HepG2 (cell line): ENCODE data around the gene NEAT1. TPM values are rescaled to one million over a fixed set of nuclear protein-coding genes. Genes with fewer than 3 reads are reported as not detected.

ENCODE experiments used
- ATF5 ChIP-seq: sonication (generic); formaldehyde crosslinking; IDR thresholded peaks from 2 replicates; pipeline ENCODE4 v1.4.0; 2020; ENCODE audit warnings: mild to moderate bottlenecking, low read depth, missing genetic modification reagents
- FOXC1 ChIP-seq: sonication (generic); formaldehyde crosslinking; IDR thresholded peaks from 2 replicates; pipeline ENCODE4 v1.8.0; 2022; ENCODE audit warnings: mild to moderate bottlenecking, missing genetic modification reagents, borderline replicate concordance
- GTF2F1 ChIP-seq: fragments of 150-350 bp; IDR thresholded peaks from 2 replicates; pipeline ENCODE4 v1.6.1; 2014; ENCODE audit warnings: low read length
- GTF3A ChIP-seq: sonication (generic); formaldehyde crosslinking; conservative IDR thresholded peaks from 2 replicates; pipeline ENCODE4 v1.4.0; 2020; ENCODE audit warnings: mild to moderate bottlenecking, missing genetic modification reagents
- HES4 ChIP-seq: sonication (generic); formaldehyde crosslinking; IDR thresholded peaks from 2 replicates; pipeline ENCODE4 v1.9.0; 2021; ENCODE audit warnings: mild to moderate bottlenecking, missing genetic modification reagents, borderline replicate concordance
- JUNB ChIP-seq: sonication (generic); formaldehyde crosslinking; IDR thresholded peaks from 2 replicates; pipeline ENCODE4 v1.8.0; 2022; ENCODE audit warnings: missing genetic modification reagents, mild to moderate bottlenecking, borderline replicate concordance
- KDM5A ChIP-seq: fragments of 200-600 bp; sonication (generic); IDR thresholded peaks from 2 replicates; pipeline ENCODE4 v1.7.0; 2018; ENCODE audit warnings: antibody characterized with exemption, mild to moderate bottlenecking, low read length, borderline replicate concordance
- MAFF ChIP-seq: IDR thresholded peaks from 2 replicates; pipeline ENCODE4 v1.6.1; 2011; ENCODE audit warnings: low read depth, low read length, improper control_type of control experiment
- NFYC ChIP-seq: IDR thresholded peaks from 2 replicates; pipeline ENCODE4 v1.6.1; 2016; ENCODE audit warnings: missing genetic modification reagents, missing compliant biosample characterization
- NR2F6 ChIP-seq, 2 experiments: IDR thresholded peaks; 2 replicates each; pipeline ENCODE4 v1.6.1; 2016; ENCODE audit warnings: antibody characterized with exemption in 1 of 2, mild to moderate bottlenecking in 1 of 2
- PAX8 ChIP-seq: sonication (generic); formaldehyde crosslinking; IDR thresholded peaks from 2 replicates; pipeline ENCODE4 v1.8.0; 2022; ENCODE audit warnings: mild to moderate bottlenecking, missing genetic modification reagents, borderline replicate concordance
- RARG ChIP-seq: sonication (generic); formaldehyde crosslinking; IDR thresholded peaks from 2 replicates; pipeline ENCODE4 v1.4.0; 2020; ENCODE audit warnings: low read depth, mild to moderate bottlenecking, missing genetic modification reagents
- REST ChIP-seq, 2 experiments: IDR thresholded peaks; 2 replicates each; pipeline ENCODE4 v1.6.1; 2011 to 2012; ENCODE audit warnings: low read length in 2 of 2, borderline replicate concordance in 1 of 2, low read depth in 1 of 2, mild to moderate bottlenecking in 1 of 2, moderate library complexity in 1 of 2
- SIN3A ChIP-seq: IDR thresholded peaks from 2 replicates; pipeline ENCODE4 v1.6.1; 2011; ENCODE audit warnings: low read depth, mild to moderate bottlenecking, control low read depth, low read length, borderline replicate concordance
- TBL1XR1 ChIP-seq: fragments of 150-350 bp; IDR thresholded peaks from 2 replicates; pipeline ENCODE4 v1.6.1; 2014; ENCODE audit warnings: borderline replicate concordance, low read length; ENCODE audit not compliant: partially characterized antibody
- TERF1 ChIP-seq: sonication (generic); formaldehyde crosslinking; IDR thresholded peaks from 2 replicates; pipeline ENCODE4 v1.8.0; 2022; ENCODE audit warnings: mild to moderate bottlenecking, missing genetic modification reagents, moderate library complexity
- ZFP36L1 ChIP-seq: sonication (generic); formaldehyde crosslinking; IDR thresholded peaks from 2 replicates; pipeline ENCODE4 v1.8.0; 2022; ENCODE audit warnings: mild to moderate bottlenecking, missing genetic modification reagents, moderate library complexity
- ZNF124 ChIP-seq: sonication (generic); formaldehyde crosslinking; IDR thresholded peaks from 2 replicates; pipeline ENCODE4 v1.4.0; 2020; ENCODE audit warnings: missing genetic modification reagents
- ZNF205 ChIP-seq: IDR thresholded peaks from 2 replicates; pipeline ENCODE4 v1.6.1; 2018; ENCODE audit warnings: missing biosample characterization, missing genetic modification reagents
- ZNF329 ChIP-seq: sonication (generic); formaldehyde crosslinking; IDR thresholded peaks from 2 replicates; pipeline ENCODE4 v1.9.0; 2021; ENCODE audit warnings: low read depth, mild to moderate bottlenecking, missing genetic modification reagents
- ZNF383 ChIP-seq: sonication (generic); formaldehyde crosslinking; IDR thresholded peaks from 2 replicates; pipeline ENCODE4 v1.4.0; 2020; ENCODE audit warnings: missing genetic modification reagents, mild to moderate bottlenecking, borderline replicate concordance
- ZSCAN5A ChIP-seq: sonication (generic); formaldehyde crosslinking; IDR thresholded peaks from 2 replicates; pipeline ENCODE4 v1.8.0; 2022; ENCODE audit warnings: mild to moderate bottlenecking, missing genetic modification reagents, borderline replicate concordance
- polyA plus RNA-seq, 8 experiments: library from polyadenylated mRNA; depleted of rRNA in 3 of 8; stranded (reverse) in 7 of 8; unstranded in 1 of 8; fragments of >200 nt; fragmentation: Illumina TruSeq in 4 of 8; extraction: Trizol in 4 of 8; gene quantifications; 2 replicates each; pipeline versions ENCODE4 v1.2.1 to v1.2.3, GENCODE V29; 2011 to 2016; ENCODE audit warnings: low read depth in 4 of 8, missing spikeins in 1 of 8, mixed read lengths in 1 of 8; ENCODE audit not compliant: insufficient read depth in 1 of 8
- total RNA-seq, 5 experiments: library from RNA; depleted of rRNA; stranded (reverse); fragments of >200 nt; fragmentation: Illumina TruSeq; extraction: Trizol; gene quantifications; 2 replicates each; pipeline ENCODE4 v1.2.3, GENCODE V29; 2016; ENCODE audit warnings: low read depth in 1 of 5

NEAT1 gene
- total and polyA plus RNA-seq, 2 of the 13 experiments (the other 11 are each of a cell fraction or from before 2014, with no cell fraction given) = 20.5 to 41.2 TPM

GRCh38 chr11:65418681-65419459 lies 3.7 kb upstream of the NEAT1 start (continued):
- TF ChIP-seq RARG (no peak), ATF5 (CRISPR knock-in tag) (no peak), GTF3A (CRISPR knock-in tag) (peak; percentile 27; the same call in 1 of the 2 replicates), ZNF124 (CRISPR knock-in tag) (no peak; the same call in 1 of the 2 replicates), ZNF329 (CRISPR knock-in tag) (no peak; the same call in 1 of the 2 replicates), PAX8 (no peak), NFYC (CRISPR knock-in tag) (no peak), KDM5A (no peak; the same call in 1 of the 2 replicates), MAFF (peak; percentile 73), NR2F6 (IDR thresholded peaks at IDR 0.05) (peak; percentile 99), NR2F6 (CRISPR knock-in tag; IDR thresholded peaks at IDR 0.05) (peak; percentile 97), FOXC1 (CRISPR knock-in tag) (no peak), HES4 (no peak), JUNB (CRISPR knock-in tag) (peak; percentile 74), GTF2F1 (peak; percentile 66), ZNF205 (CRISPR knock-in tag) (peak; percentile 93; the same call in 1 of the 2 replicates), ZSCAN5A (CRISPR knock-in tag) (peak; percentile 55; the same call in 1 of the 2 replicates), ZNF383 (CRISPR knock-in tag) (no peak), TBL1XR1 (peak; percentile 78), ZFP36L1 (CRISPR knock-in tag) (peak; percentile 84), TERF1 (CRISPR knock-in tag) (no peak; the same call in 1 of the 2 replicates), SIN3A (peak; percentile 79), REST (IDR thresholded peaks at IDR 0.05; ENCODE audit: borderline replicate concordance in 1 of 2, low read depth in 1 of 2, low read length in 2 of 2) (peak in 1 of 2 experiments; percentile 57; a peak in 1 of 4 replicates)
